ENCODE results near the gene TTC33.

The TTC33 gene

GRCh38 chr5:40584054-40584453 is 171.7 kb downstream of the TTC33 start:
- DNase-seq (ENCODE audit: insufficient read length, low spot score), result no peak
- no peak for FAIRE-seq
- no peak for TF ChIP-seq SPI1 (IDR thresholded peaks at IDR 0.05; ENCODE audit: low read depth, low read length)
- no peak for TF ChIP-seq TAF1 (IDR thresholded peaks at IDR 0.05; ENCODE audit: low read depth, low read length)
- no peak for TF ChIP-seq POLR2AphosphoS5 (IDR thresholded peaks at IDR 0.05; ENCODE audit: low read depth, low read length)
- TF ChIP-seq PAX5 (IDR thresholded peaks at IDR 0.05; ENCODE audit: insufficient read depth, low read length, severe bottlenecking), result no peak
- TF ChIP-seq POU2F2 (IDR thresholded peaks at IDR 0.05; ENCODE audit: low read depth, low read length), result no peak
- TF ChIP-seq POLR2A (IDR thresholded peaks at IDR 0.05; ENCODE audit: low read depth, low read length), result no peak

- no peak for DNase-seq (ENCODE audit: insufficient read length, low spot score)
- peak; percentile 96 for FAIRE-seq
- TF ChIP-seq POU2F2 (IDR thresholded peaks at IDR 0.05; ENCODE audit: low read depth, low read length) (peak; percentile 80), SPI1 (IDR thresholded peaks at IDR 0.05; ENCODE audit: low read depth, low read length) (peak; percentile 58), POLR2A (IDR thresholded peaks at IDR 0.05; ENCODE audit: low read depth, low read length) (no peak), POLR2AphosphoS5 (IDR thresholded peaks at IDR 0.05; ENCODE audit: low read depth, low read length) (no peak), TAF1 (IDR thresholded peaks at IDR 0.05; ENCODE audit: low read depth, low read length) (no peak), PAX5 (IDR thresholded peaks at IDR 0.05; ENCODE audit: insufficient read depth, low read length, severe bottlenecking) (peak; percentile 89)
Observed at GRCh38 chr5:40578501-40579451, 177.0 kb downstream of the TTC33 start.

- FAIRE-seq (no peak), DNase-seq (ENCODE audit: insufficient read length, low spot score) (no peak)
- TF ChIP-seq POU2F2 (IDR thresholded peaks at IDR 0.05; ENCODE audit: low read depth, low read length) (no peak), TAF1 (IDR thresholded peaks at IDR 0.05; ENCODE audit: low read depth, low read length) (no peak), POLR2A (IDR thresholded peaks at IDR 0.05; ENCODE audit: low read depth, low read length) (no peak), POLR2AphosphoS5 (IDR thresholded peaks at IDR 0.05; ENCODE audit: low read depth, low read length) (no peak), SPI1 (IDR thresholded peaks at IDR 0.05; ENCODE audit: low read depth, low read length) (no peak), PAX5 (IDR thresholded peaks at IDR 0.05; ENCODE audit: insufficient read depth, low read length, severe bottlenecking) (no peak)
Observed at GRCh38 chr5:40577718-40578117, 178.0 kb downstream of the TTC33 start.

DNA sequence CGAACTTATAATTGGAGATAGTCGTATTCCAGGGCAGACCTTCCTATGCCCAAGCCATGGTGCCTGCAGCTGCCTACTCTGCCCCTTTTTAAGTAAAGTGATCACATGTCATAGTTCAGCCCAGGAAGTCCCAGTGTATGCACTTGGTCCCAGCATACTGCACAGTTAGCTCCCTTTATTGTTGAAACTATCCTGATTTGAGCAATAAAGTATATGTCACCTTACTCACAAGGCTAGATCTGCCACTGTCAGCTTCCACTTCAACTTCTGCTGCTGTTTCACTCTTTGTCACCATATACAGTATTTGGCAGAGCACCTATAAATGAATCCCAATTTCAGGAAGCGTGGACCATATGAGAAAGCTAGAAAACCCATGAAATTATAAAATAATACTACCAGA is 179.8 kb downstream of the TTC33 start:
- DNase-seq (ENCODE audit: insufficient read length, low spot score) (no peak), FAIRE-seq (no peak)
- TF ChIP-seq TAF1 (IDR thresholded peaks at IDR 0.05; ENCODE audit: low read depth, low read length) (no peak), POU2F2 (IDR thresholded peaks at IDR 0.05; ENCODE audit: low read depth, low read length) (no peak), POLR2AphosphoS5 (IDR thresholded peaks at IDR 0.05; ENCODE audit: low read depth, low read length) (no peak), PAX5 (IDR thresholded peaks at IDR 0.05; ENCODE audit: insufficient read depth, low read length, severe bottlenecking) (no peak), POLR2A (IDR thresholded peaks at IDR 0.05; ENCODE audit: low read depth, low read length) (no peak), SPI1 (IDR thresholded peaks at IDR 0.05; ENCODE audit: low read depth, low read length) (no peak)

DNA sequence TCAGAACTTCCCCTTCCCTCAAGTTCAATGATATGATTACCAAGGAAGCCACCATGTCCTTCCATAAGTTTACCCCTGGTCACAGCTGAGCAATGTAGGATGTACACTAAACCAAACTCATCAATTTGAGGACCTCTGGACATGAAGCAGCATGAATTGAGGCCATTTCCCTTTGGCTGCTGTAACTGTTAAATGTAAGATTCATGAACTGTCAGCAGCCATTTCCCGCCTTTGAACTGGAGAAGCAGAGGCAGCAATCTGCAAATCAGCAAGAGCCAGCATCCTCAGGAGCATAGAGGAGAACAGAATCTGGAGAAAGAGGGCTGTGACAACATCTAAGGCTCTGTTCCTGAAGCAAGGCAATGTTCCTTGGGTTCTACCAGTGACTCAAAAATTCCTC is 180.3 kb downstream of the TTC33 start:
- DNase-seq (ENCODE audit: insufficient read length, low spot score) (no peak), FAIRE-seq (no peak)
- TF ChIP-seq POU2F2 (IDR thresholded peaks at IDR 0.05; ENCODE audit: low read depth, low read length) (no peak), PAX5 (IDR thresholded peaks at IDR 0.05; ENCODE audit: insufficient read depth, low read length, severe bottlenecking) (no peak), POLR2AphosphoS5 (IDR thresholded peaks at IDR 0.05; ENCODE audit: low read depth, low read length) (no peak), TAF1 (IDR thresholded peaks at IDR 0.05; ENCODE audit: low read depth, low read length) (no peak), SPI1 (IDR thresholded peaks at IDR 0.05; ENCODE audit: low read depth, low read length) (no peak), POLR2A (IDR thresholded peaks at IDR 0.05; ENCODE audit: low read depth, low read length) (no peak)

DNA sequence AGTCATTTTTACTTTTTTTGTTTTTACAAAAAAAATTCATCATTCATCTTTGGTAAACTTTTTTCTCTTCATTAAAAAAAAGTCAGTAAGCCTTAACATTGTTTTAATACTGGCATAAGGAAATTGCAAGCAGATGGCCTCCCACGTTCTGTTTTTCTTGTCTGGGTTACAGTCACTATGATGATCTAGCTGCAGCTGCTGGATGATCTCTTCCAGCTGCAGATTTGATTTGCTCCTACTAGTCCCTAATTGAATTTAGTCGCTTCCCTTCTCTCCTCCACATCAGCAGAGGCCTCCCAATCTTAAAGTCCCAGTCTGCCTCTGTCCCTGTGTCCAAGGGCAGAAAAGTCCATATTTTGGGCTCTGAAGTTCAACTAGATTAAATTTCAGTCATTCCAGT is 182.8 kb downstream of the TTC33 start:
- TF ChIP-seq POLR2A (IDR thresholded peaks at IDR 0.05; ENCODE audit: low read depth, low read length) (no peak), PAX5 (IDR thresholded peaks at IDR 0.05; ENCODE audit: insufficient read depth, low read length, severe bottlenecking) (no peak), SPI1 (IDR thresholded peaks at IDR 0.05; ENCODE audit: low read depth, low read length) (no peak), POLR2AphosphoS5 (IDR thresholded peaks at IDR 0.05; ENCODE audit: low read depth, low read length) (no peak), TAF1 (IDR thresholded peaks at IDR 0.05; ENCODE audit: low read depth, low read length) (no peak), POU2F2 (IDR thresholded peaks at IDR 0.05; ENCODE audit: low read depth, low read length) (no peak)
- no peak for DNase-seq (ENCODE audit: insufficient read length, low spot score)
- no peak for FAIRE-seq

GRCh38 chr5:40572391-40572790 is 183.4 kb downstream of the TTC33 start:
- DNase-seq (ENCODE audit: insufficient read length, low spot score), result no peak
- FAIRE-seq, result no peak
- no peak for TF ChIP-seq SPI1 (IDR thresholded peaks at IDR 0.05; ENCODE audit: low read depth, low read length)
- no peak for TF ChIP-seq POLR2AphosphoS5 (IDR thresholded peaks at IDR 0.05; ENCODE audit: low read depth, low read length)
- no peak for TF ChIP-seq POU2F2 (IDR thresholded peaks at IDR 0.05; ENCODE audit: low read depth, low read length)
- TF ChIP-seq TAF1 (IDR thresholded peaks at IDR 0.05; ENCODE audit: low read depth, low read length), result no peak
- no peak for TF ChIP-seq POLR2A (IDR thresholded peaks at IDR 0.05; ENCODE audit: low read depth, low read length)
- TF ChIP-seq PAX5 (IDR thresholded peaks at IDR 0.05; ENCODE audit: insufficient read depth, low read length, severe bottlenecking), result no peak

- FAIRE-seq (no peak), DNase-seq (ENCODE audit: insufficient read length, low spot score) (no peak)
- TF ChIP-seq PAX5 (IDR thresholded peaks at IDR 0.05; ENCODE audit: insufficient read depth, low read length, severe bottlenecking) (no peak), TAF1 (IDR thresholded peaks at IDR 0.05; ENCODE audit: low read depth, low read length) (no peak), POU2F2 (IDR thresholded peaks at IDR 0.05; ENCODE audit: low read depth, low read length) (no peak)
Observed at GRCh38 chr5:40571729-40572128, 184.0 kb downstream of the TTC33 start.

DNA sequence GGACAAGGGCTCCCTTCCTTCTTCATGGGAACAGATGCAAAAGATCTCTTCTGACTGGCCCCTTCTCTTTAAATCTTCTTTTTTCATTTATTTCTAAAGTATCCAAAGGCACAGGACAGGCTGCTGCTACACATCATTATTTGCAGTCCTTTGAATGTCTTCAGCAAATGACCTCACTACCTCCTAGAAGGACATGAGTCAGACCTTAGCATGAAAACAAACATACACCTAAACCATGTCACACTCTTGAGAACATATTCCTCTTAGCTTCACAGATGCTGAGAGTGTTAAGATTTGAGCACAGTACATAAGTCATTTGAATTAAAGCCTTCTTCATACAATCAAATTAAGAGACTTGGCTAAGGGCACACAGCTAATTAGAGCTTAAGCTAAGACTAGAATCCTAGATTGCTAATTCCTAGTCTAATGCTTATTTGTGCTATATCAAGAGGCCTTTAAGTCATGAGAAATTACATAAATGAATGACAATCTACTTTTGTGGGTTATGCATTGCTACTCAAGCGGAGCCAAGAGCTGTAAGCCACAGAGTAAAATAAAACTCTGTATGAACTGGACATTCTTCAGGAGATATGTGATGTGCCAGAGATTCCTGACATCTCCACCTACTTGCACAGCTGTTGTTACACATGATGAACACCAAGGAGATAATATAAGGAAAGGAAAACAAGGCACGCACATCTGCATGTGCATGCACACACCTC is 185.2 kb downstream of the TTC33 start:
- FAIRE-seq, result peak; percentile 88
- TF ChIP-seq PAX5 (IDR thresholded peaks at IDR 0.05; ENCODE audit: insufficient read depth, low read length, severe bottlenecking), result peak; percentile 95
- no peak for TF ChIP-seq SPI1 (IDR thresholded peaks at IDR 0.05; ENCODE audit: low read depth, low read length)
- TF ChIP-seq POU2F2 (IDR thresholded peaks at IDR 0.05; ENCODE audit: low read depth, low read length), result 0 out of 2 replicates have a peak, but pooled peaks have one; percentile 45
- no peak for TF ChIP-seq TAF1 (IDR thresholded peaks at IDR 0.05; ENCODE audit: low read depth, low read length)
- DNase-seq (ENCODE audit: insufficient read length, low spot score), result no peak

Data from GM12891 (cell line).